Measurements from ENCODE around the gene ZHX3.
"Not testable (repeated sequence)": the region's sequence is repeated elsewhere in the genome, so short reads cannot be mapped to it uniquely, and the experiment has no call there.

The ZHX3 gene

DNA sequence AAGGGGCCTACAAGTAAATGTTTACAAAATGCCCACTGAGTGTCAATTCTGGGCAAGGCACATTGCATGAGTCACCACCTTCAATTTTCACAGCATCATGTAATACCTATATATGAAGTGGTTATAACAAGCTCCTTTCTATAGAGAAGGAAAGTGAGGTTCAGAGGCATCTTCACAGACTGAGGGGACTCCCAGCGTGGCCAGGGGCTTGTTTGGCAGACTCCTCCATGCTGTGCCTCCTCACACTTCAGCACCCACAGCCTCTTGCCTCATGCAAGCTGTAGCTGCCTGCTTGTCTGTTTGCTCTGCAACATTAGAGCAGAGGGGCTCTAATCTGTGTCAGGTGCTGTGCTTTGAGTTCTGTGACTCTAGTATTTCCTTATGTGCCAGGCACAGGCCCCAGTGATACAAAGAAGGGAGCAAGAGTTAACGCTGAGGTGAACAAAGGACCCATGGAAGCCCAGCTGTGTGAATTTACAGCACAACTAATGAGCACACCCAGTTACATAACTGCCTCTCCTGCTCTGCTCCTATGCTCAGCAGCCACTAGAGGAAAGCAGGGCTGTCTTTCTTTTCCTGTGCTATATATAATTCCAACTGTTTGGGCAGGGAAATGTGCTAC lies 72.3 kb downstream of the ZHX3 start:
- peaks cover 30% of the 10 kb centered on the region for H3K4me1 ChIP-seq (ENCODE audit: insufficient read depth, low read length)
- no peak overlapping the region for H3K4me3 ChIP-seq (ENCODE audit: low read length)
- H3K36me3 ChIP-seq (ENCODE audit: insufficient read depth, low read length) = no peaks in the 10 kb centered on the region
- H3K27me3 ChIP-seq (ENCODE audit: insufficient read depth, low read length) = no peaks in the 10 kb centered on the region
- no peak overlapping the region for H2AFZ ChIP-seq (ENCODE audit: low read depth, low read length)
- H3K9me3 ChIP-seq (ENCODE audit: low read length) = no peaks in the 10 kb centered on the region

- H3K36me3 ChIP-seq (ENCODE audit: insufficient read depth, low read length) = no peaks in the 10 kb centered on the region
- H2AFZ ChIP-seq (ENCODE audit: low read depth, low read length) = no peak overlapping the region
- H3K4me3 ChIP-seq (ENCODE audit: low read length) = no peak overlapping the region
- H3K27me3 ChIP-seq (ENCODE audit: insufficient read depth, low read length) = no peaks in the 10 kb centered on the region
- H3K4me1 ChIP-seq (ENCODE audit: insufficient read depth, low read length) = peaks cover 11% of the 10 kb centered on the region
- peaks cover 3% of the 10 kb centered on the region for H3K9me3 ChIP-seq (ENCODE audit: low read length)
Measured at GRCh38 chr20:41242807-41243206, 74.7 kb downstream of the ZHX3 start.

GRCh38 chr20:41242352-41242751 lies 75.2 kb downstream of the ZHX3 start:
- peaks cover 11% of the 10 kb centered on the region for H3K4me1 ChIP-seq (ENCODE audit: insufficient read depth, low read length)
- no peak overlapping the region for H2AFZ ChIP-seq (ENCODE audit: low read depth, low read length)
- H3K36me3 ChIP-seq (ENCODE audit: insufficient read depth, low read length) = no peaks in the 10 kb centered on the region
- H3K9me3 ChIP-seq (ENCODE audit: low read length) = peaks cover 3% of the 10 kb centered on the region
- no peak overlapping the region for H3K4me3 ChIP-seq (ENCODE audit: low read length)
- H3K27me3 ChIP-seq (ENCODE audit: insufficient read depth, low read length) = no peaks in the 10 kb centered on the region

DNA sequence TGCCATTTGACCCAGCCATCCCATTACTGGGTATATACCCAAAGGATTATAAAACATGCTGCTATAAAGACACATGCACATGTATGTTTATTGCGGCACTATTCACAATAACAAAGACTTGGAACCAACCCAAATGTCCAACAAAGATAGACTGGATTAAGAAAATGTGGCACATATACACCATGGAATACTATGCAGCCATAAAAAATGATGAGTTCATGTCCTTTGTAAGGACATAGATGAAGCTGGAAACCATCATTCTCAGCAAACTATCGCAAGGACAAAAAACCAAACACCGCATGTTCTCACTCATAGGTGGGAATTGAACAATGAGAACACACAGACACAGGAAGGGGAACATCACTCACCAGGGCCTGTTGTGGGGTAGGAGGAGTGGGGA lies 80.3 kb downstream of the ZHX3 start:
- H3K27me3 ChIP-seq (ENCODE audit: insufficient read depth, low read length); H3K9me3 ChIP-seq (ENCODE audit: low read length); H2AFZ ChIP-seq (ENCODE audit: low read depth, low read length): not testable (repeated sequence)

DNA sequence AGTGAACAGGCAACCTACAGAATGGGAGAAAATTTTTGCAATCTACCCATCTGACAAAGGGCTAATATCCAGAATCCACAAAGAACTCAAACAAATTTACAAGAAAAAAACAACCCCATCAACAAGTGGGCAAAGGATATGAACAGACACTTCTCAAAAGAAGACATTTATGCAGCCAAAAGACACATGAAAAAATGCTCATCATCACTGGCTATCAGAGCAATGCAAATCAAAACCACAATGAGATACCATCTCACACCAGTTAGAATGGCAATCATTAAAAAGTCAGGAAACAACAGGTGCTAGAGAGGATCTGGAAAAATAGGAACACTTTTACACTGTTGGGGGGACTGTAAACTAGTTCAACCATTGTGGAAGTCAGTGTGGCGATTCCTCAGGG lies 80.7 kb downstream of the ZHX3 start:
- not testable (repeated sequence) for H3K4me3 ChIP-seq (ENCODE audit: low read length); H3K9me3 ChIP-seq (ENCODE audit: low read length); H2AFZ ChIP-seq (ENCODE audit: low read depth, low read length); H3K36me3 ChIP-seq (ENCODE audit: insufficient read depth, low read length); H3K27me3 ChIP-seq (ENCODE audit: insufficient read depth, low read length)
- peaks cover 15% of the 10 kb centered on the region for H3K4me1 ChIP-seq (ENCODE audit: insufficient read depth, low read length)

More for the DNA sequence above, 80.3 kb downstream of the ZHX3 start:
- peaks cover 15% of the 10 kb centered on the region for H3K4me1 ChIP-seq (ENCODE audit: insufficient read depth, low read length)
- not testable (repeated sequence) for H3K36me3 ChIP-seq (ENCODE audit: insufficient read depth, low read length); H3K4me3 ChIP-seq (ENCODE audit: low read length)

DNA sequence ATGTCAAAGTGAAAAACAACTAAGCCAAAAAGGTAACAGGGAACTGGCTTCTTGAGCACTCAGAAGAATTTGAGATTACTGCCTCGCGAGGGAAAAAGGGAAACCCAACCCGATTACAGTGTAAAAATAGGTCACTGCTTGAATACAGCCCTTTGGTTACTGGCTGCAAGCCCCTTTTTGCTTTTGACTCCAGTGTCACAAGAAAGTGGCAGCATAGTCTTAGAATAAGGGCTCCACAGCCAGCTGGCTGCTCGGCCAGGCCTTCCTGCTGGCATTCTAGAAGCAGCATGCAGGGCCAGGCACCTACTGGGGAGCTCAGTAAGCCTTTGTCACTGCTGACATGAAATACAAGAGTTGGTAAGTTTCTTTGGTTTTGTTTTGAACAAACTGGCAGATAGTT lies 83.0 kb downstream of the ZHX3 start:
- no peaks in the 10 kb centered on the region for H3K36me3 ChIP-seq (ENCODE audit: insufficient read depth, low read length)
- H2AFZ ChIP-seq (ENCODE audit: low read depth, low read length) = no peak overlapping the region
- H3K4me3 ChIP-seq (ENCODE audit: low read length) = no peak overlapping the region
- H3K9me3 ChIP-seq (ENCODE audit: low read length) = peaks cover 3% of the 10 kb centered on the region
- no peaks in the 10 kb centered on the region for H3K27me3 ChIP-seq (ENCODE audit: insufficient read depth, low read length)
- peaks cover 15% of the 10 kb centered on the region for H3K4me1 ChIP-seq (ENCODE audit: insufficient read depth, low read length)

GRCh38 chr20:41234041-41234440 lies 83.5 kb downstream of the ZHX3 start:
- Histone ChIP-seq H3K4me3 (ENCODE audit: low read length) (no peak overlapping the region), H2AFZ (ENCODE audit: low read depth, low read length) (no peak overlapping the region), H3K9me3 (ENCODE audit: low read length) (no peaks in the 10 kb centered on the region), H3K36me3 (ENCODE audit: insufficient read depth, low read length) (no peaks in the 10 kb centered on the region), H3K4me1 (ENCODE audit: insufficient read depth, low read length) (peaks cover 15% of the 10 kb centered on the region), H3K27me3 (ENCODE audit: insufficient read depth, low read length) (no peaks in the 10 kb centered on the region)

GRCh38 chr20:41232973-41233926 lies 84.3 kb downstream of the ZHX3 start:
- H3K36me3 ChIP-seq (ENCODE audit: insufficient read depth, low read length) = no peaks in the 10 kb centered on the region
- H3K4me3 ChIP-seq (ENCODE audit: low read length) = no peak overlapping the region
- H3K4me1 ChIP-seq (ENCODE audit: insufficient read depth, low read length) = peaks cover 15% of the 10 kb centered on the region
- H3K9me3 ChIP-seq (ENCODE audit: low read length) = no peaks in the 10 kb centered on the region
- no peak overlapping the region for H2AFZ ChIP-seq (ENCODE audit: low read depth, low read length)
- H3K27me3 ChIP-seq (ENCODE audit: insufficient read depth, low read length) = no peaks in the 10 kb centered on the region

DNA sequence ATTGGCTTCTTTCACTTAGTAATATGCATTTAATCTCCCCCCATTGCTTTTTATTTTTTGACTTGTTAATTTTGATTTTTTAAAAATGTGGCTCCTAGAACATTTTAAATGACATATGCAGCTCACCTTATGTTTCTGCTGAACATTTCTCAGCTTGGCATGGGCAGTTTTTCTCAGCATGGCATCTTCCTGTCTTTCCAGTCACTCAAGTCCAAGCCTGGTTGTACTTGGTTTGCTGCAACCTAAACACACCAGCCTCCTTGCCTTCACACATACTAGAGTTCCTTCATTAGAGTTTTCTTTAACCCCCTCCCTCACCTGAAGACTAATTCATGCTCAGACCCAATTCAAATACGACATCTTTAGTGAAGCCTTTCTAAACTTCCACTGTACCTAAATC lies 86.4 kb downstream of the ZHX3 start:
- Histone ChIP-seq H2AFZ (ENCODE audit: low read depth, low read length) (no peak overlapping the region), H3K36me3 (ENCODE audit: insufficient read depth, low read length) (no peaks in the 10 kb centered on the region), H3K9me3 (ENCODE audit: low read length) (no peaks in the 10 kb centered on the region), H3K27me3 (ENCODE audit: insufficient read depth, low read length) (no peaks in the 10 kb centered on the region), H3K4me1 (ENCODE audit: insufficient read depth, low read length) (peaks cover 15% of the 10 kb centered on the region), H3K4me3 (ENCODE audit: low read length) (no peak overlapping the region)

DNA sequence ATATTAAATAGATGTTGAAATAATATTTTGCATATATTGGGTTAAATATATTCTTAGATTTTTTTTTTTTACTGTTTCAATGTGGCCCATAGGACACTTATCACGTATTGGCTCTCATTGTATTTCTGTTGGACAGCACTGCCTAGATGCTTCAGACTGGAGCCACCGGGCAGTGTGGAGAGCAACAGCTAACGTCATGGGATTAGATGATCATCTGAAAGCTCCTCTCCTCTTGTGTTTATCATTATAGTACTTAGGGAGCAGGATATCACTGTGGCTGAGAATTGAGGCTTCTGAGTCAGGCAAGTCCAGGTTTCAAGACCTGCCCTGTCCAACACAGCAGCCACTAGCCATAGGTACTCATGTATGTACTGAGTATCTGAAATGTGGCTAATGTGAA lies 87.4 kb downstream of the ZHX3 start:
- H3K9me3 ChIP-seq (ENCODE audit: low read length) = no peaks in the 10 kb centered on the region
- H3K4me3 ChIP-seq (ENCODE audit: low read length) = no peak overlapping the region
- no peaks in the 10 kb centered on the region for H3K36me3 ChIP-seq (ENCODE audit: insufficient read depth, low read length)
- H3K27me3 ChIP-seq (ENCODE audit: insufficient read depth, low read length) = no peaks in the 10 kb centered on the region
- H2AFZ ChIP-seq (ENCODE audit: low read depth, low read length) = no peak overlapping the region
- peaks cover 15% of the 10 kb centered on the region for H3K4me1 ChIP-seq (ENCODE audit: insufficient read depth, low read length)

- Histone ChIP-seq H3K4me1 (ENCODE audit: insufficient read depth, low read length) (peaks cover 10% of the 10 kb centered on the region), H3K27me3 (ENCODE audit: insufficient read depth, low read length) (no peaks in the 10 kb centered on the region), H2AFZ (ENCODE audit: low read depth, low read length) (no peak overlapping the region), H3K36me3 (ENCODE audit: insufficient read depth, low read length) (no peaks in the 10 kb centered on the region), H3K9me3 (ENCODE audit: low read length) (no peaks in the 10 kb centered on the region), H3K4me3 (ENCODE audit: low read length) (no peak overlapping the region)
Measured at GRCh38 chr20:41229259-41229658, 88.3 kb downstream of the ZHX3 start.

DNA sequence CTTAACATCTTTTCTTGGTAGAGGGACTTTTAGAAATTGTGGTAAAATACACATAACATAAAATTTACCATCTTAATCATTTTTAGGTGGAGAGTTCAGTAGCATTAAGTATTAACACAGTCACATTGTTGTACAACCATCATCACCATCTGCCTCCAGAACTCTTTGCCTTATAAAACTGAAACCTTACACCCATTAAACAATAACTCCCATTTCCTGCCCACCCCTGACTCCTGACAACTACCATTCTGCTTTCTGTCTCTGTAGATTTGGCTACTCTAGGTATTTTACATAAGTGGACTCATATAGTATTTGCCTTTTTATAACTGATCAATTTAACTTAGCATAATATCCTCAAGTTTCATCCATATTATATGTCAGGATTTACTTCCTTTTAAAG lies 88.7 kb downstream of the ZHX3 start:
- no peak overlapping the region for H2AFZ ChIP-seq (ENCODE audit: low read depth, low read length)

DNA sequence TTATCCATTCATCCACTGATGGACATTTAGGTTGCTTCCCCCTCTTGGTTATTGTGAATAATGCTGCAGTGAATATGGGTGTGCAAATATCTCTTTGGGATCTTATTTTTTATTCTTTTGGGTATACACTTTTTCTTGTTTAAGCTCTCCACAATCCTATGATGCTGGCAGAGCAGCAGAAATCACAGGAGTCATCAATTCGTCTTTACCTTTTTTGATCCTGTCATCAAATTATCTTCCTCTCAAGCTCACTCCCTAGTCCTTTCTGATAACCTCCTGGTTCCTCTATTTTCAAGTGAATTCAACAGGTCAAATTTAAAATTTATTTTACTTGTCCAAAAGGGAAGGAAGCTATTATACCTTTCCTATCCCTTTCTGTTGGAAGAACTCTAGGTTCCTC lies 91.1 kb downstream of the ZHX3 start:
- Histone ChIP-seq H2AFZ (ENCODE audit: low read depth, low read length) (no peak overlapping the region), H3K4me1 (ENCODE audit: insufficient read depth, low read length) (peaks cover 15% of the 10 kb centered on the region), H3K9me3 (ENCODE audit: low read length) (no peaks in the 10 kb centered on the region), H3K4me3 (ENCODE audit: low read length) (no peak overlapping the region), H3K36me3 (ENCODE audit: insufficient read depth, low read length) (no peaks in the 10 kb centered on the region), H3K27me3 (ENCODE audit: insufficient read depth, low read length) (no peaks in the 10 kb centered on the region)

More for the DNA sequence above, 88.7 kb downstream of the ZHX3 start:
- H3K27me3 ChIP-seq (ENCODE audit: insufficient read depth, low read length) = no peaks in the 10 kb centered on the region
- no peaks in the 10 kb centered on the region for H3K9me3 ChIP-seq (ENCODE audit: low read length)
- H3K4me1 ChIP-seq (ENCODE audit: insufficient read depth, low read length) = peaks cover 8% of the 10 kb centered on the region
- no peaks in the 10 kb centered on the region for H3K36me3 ChIP-seq (ENCODE audit: insufficient read depth, low read length)
- H3K4me3 ChIP-seq (ENCODE audit: low read length) = no peak overlapping the region

Data from neuron (in vitro differentiated cells).